Ectodermal cell (in vitro differentiated cells): ENCODE data around the gene ADCY1. TPM values are rescaled to one million over a fixed set of nuclear protein-coding genes. Genes with fewer than 3 reads are reported as not detected.
"Not testable (repeated sequence)": the region's sequence is repeated elsewhere in the genome, so short reads cannot be mapped to it uniquely, and the experiment has no call there.

ENCODE experiments used
- H3K27ac ChIP-seq: 2 replicates; pipeline ENCODE4 v1.7.0; 2013; ENCODE audit warnings: mild to moderate bottlenecking, low read depth, low read length; ENCODE audit not compliant: insufficient read depth, poor library complexity, severe bottlenecking
- H3K27me3 ChIP-seq: 2 replicates; pipeline ENCODE4 v1.7.0; 2013; ENCODE audit warnings: mild to moderate bottlenecking, low read length; ENCODE audit not compliant: insufficient read depth, control insufficient read depth, poor library complexity, severe bottlenecking
- H3K36me3 ChIP-seq: one replicate; pipeline ENCODE4 v1.7.0; 2013; ENCODE audit warnings: low read length; ENCODE audit not compliant: control insufficient read depth, insufficient read depth
- H3K4me1 ChIP-seq: one replicate; pipeline ENCODE4 v1.7.0; 2013; ENCODE audit warnings: low read length; ENCODE audit not compliant: control insufficient read depth, insufficient read depth
- H3K4me3 ChIP-seq: 2 replicates; pipeline ENCODE4 v1.7.0; 2013; ENCODE audit warnings: low read depth, low read length, control low read depth; ENCODE audit not compliant: insufficient read depth
- H3K9me3 ChIP-seq: 2 replicates; pipeline ENCODE4 v1.7.0; 2013; ENCODE audit warnings: mild to moderate bottlenecking, low read length, moderate library complexity; ENCODE audit not compliant: control insufficient read depth
- WGBS, 2 experiments: methylation state at CpG; one replicate each; pipeline ENCODE4 v1.1.7; 2013; ENCODE audit warnings: missing lambda C conversion rate in 2 of 2; 5-methylcytosine and 5-hydroxymethylcytosine counted together
- polyA plus RNA-seq, 4 experiments: library from polyadenylated mRNA; stranded (reverse); fragments of 50-300 nt; gene quantifications; one replicate each; pipeline ENCODE4 v1.2.3, GENCODE V29; 2013

The ADCY1 gene
- polyA plus RNA-seq (2013, experiment 1 of 4): 10.2 TPM
- 12.6 TPM for polyA plus RNA-seq (2013, experiment 2 of 4)
- polyA plus RNA-seq (2013, experiment 3 of 4): 9.0 TPM
- 7.9 TPM for polyA plus RNA-seq (2013, experiment 4 of 4)

DNA sequence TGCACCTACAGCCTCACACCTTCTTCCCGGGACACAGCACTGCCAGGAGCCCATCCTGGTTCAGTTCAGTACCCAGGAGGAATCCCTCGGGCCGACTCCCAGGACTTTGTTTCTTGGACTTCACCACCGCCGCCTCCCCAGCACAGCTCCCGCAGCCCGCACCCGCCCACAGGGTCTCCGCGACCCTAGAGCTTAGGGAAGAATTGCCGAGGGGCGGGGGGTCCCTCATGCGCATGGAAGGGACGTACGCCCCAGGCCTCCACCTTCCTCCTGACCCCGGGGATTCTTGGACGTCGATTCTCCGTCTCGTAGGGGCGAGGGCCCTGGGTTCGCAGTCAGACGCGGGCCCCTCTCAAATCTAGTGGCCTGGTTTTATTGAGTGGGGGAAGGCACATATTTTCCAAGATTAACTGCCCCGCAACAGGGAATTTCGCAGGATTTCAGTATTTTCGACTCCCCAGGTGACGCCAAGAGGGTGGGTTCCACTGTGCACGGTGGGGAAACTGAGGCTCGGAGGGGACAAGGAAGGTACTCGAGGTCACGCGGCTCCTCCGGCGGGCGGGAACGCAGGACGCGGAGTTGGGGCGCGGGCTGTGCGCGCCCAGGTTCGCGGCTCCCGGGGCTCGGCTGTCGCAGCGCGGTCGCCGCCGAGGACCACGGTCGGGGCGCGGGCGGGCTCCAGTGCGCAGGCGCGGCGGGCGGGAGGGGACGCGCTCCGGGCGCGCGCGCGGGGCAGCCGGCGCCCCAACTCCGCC lies at the start of gene ADCY1:
Gene ADCY1, plus strand, starts transcription at position 708 of the 755 bp plus-strand sequence. CDS start 176 bp downstream, outside the sequence.
- Histone ChIP-seq H3K36me3 (no peaks in the 10 kb centered on the region), H3K4me1 (peaks cover 19% of the 10 kb centered on the region), H3K27ac (no peak within 1 kb of the TSS), H3K4me3 (peak within 1 kb of the TSS; percentile 63), H3K9me3 (no peaks in the 10 kb centered on the region), H3K27me3 (peaks cover 43% of the 10 kb centered on the region)
- 7 to 8% methylated on average over 74 of the region's 74 CpGs for WGBS, 2 experiments

DNA sequence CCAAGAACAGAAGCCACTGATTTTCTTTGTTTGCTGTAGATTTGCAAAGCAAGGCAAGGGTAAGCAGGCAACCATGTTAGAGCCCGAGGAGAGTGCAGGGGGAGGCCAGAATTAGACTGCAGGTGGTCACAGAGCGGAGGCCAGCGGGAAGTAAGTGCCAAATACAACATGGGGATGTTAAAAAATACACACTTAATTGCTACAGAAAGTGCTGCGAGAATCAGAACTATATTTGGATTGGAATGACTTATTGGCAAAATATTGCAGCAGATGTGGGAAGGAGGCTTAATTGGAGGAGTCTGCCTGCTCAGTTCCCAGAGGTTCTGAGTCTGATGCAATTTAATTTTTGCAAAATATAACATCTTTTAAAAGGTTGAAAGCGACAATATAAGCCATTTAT lies 49.7 kb upstream of the ADCY1 start:
- WGBS, 2 experiments: 82 to 87% methylated on average over 4 to 5 of the region's 5 CpGs
- Histone ChIP-seq H3K36me3 (no peaks in the 10 kb centered on the region), H3K4me3 (no peak overlapping the region), H3K27me3 (no peaks in the 10 kb centered on the region), H3K9me3 (no peaks in the 10 kb centered on the region), H3K27ac (no peak overlapping the region), H3K4me1 (no peaks in the 10 kb centered on the region)

GRCh38 chr7:45525057-45525456 lies 49.1 kb upstream of the ADCY1 start:
- H3K4me3 ChIP-seq: no peak overlapping the region
- H3K27ac ChIP-seq: no peak overlapping the region
- no peaks in the 10 kb centered on the region for H3K4me1 ChIP-seq
- H3K36me3 ChIP-seq: no peaks in the 10 kb centered on the region
- H3K27me3 ChIP-seq: no peaks in the 10 kb centered on the region
- no peaks in the 10 kb centered on the region for H3K9me3 ChIP-seq

- WGBS, 2 experiments: 56 to 79% methylated on average over 1 to 3 of the region's 3 CpGs
Measured at GRCh38 chr7:45543473-45543872, 30.7 kb upstream of the ADCY1 start.

DNA sequence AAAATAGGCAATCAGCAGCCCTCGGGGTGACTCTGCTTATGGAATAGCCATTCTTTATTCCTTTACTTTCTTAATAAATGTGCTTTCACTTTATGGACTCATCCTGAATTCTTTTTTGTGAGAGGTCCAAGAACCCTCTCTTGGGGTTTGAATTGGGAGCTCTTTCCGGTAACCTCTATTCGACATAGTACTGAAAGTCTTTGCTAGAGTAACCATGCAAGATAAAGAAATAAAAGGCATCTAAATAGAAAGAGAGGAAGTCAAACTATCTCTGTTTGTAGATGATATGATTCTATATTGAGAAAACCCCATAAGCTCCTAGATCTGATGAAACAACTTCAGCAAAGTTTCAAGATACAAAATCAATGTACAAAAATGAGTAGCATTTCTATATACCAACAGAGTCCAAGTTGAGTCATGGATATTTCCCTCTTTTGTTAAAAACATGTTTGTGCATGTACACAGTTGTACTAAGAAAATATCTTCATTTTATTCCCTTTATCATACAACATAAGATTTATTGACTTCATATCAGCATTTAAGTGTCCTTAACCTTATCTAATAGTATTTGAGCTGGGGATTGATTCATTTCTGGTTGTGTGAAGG lies 29.0 kb upstream of the ADCY1 start:
- H3K27me3 ChIP-seq, H3K9me3 ChIP-seq, H3K4me1 ChIP-seq, H3K36me3 ChIP-seq, H3K27ac ChIP-seq, H3K4me3 ChIP-seq: not testable (repeated sequence)
- WGBS, 2 experiments: 79 to 93% methylated on average over 1 of the region's 3 CpGs

More at GRCh38 chr7:45543473-45543872, 30.7 kb upstream of the ADCY1 start:
- no peak overlapping the region for H3K4me3 ChIP-seq
- H3K27me3 ChIP-seq: no peaks in the 10 kb centered on the region
- peaks cover 2% of the 10 kb centered on the region for H3K9me3 ChIP-seq
- no peak overlapping the region for H3K27ac ChIP-seq
- H3K36me3 ChIP-seq: no peaks in the 10 kb centered on the region
- H3K4me1 ChIP-seq: no peaks in the 10 kb centered on the region

DNA sequence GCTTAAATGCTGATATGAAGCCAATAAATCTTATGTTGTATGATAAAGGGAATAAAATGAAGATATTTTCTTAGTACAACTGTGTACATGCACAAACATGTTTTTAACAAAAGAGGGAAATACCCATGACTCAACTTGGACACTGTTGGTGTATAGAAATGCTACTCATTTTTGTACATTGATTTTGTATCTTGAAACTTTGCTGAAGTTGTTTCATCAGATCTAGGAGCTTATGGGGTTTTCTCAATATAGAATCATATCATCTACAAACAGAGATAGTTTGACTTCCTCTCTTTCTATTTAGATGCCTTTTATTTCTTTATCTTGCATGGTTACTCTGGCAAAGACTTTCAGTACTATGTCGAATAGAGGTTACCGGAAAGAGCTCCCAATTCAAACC lies 25.3 kb upstream of the ADCY1 start:
- not testable (repeated sequence) for H3K9me3 ChIP-seq, H3K27me3 ChIP-seq, H3K27ac ChIP-seq, H3K4me1 ChIP-seq, H3K36me3 ChIP-seq, H3K4me3 ChIP-seq
- 100% methylated on average over 2 of the region's 2 CpGs; no CpG with 5 or more reads in 1 of the 2 experiments for WGBS, 2 experiments

DNA sequence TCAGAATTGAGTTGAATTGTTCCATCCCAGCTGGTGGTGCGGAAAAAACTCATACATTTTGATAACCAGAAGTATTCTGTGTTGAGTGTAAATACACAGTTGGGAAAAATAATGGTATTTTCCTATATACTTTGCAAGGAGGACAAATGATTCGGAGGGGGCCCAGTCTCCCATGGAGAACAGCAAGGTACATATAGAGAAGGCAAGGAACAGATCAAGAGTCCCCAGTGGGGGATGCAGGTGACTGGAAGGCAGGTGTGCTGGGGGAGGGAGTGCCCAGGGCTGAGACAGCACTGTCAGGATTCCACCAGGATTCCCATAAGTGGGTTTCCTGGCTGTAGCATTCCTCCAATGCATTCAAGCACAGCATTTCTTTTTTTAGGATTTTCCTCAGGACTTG lies 10.8 kb upstream of the ADCY1 start:
- no peaks in the 10 kb centered on the region for H3K36me3 ChIP-seq
- peaks cover 12% of the 10 kb centered on the region for H3K4me1 ChIP-seq
- H3K4me3 ChIP-seq: no peak overlapping the region
- H3K9me3 ChIP-seq: no peaks in the 10 kb centered on the region
- 91 to 96% methylated on average over 2 of the region's 2 CpGs for WGBS, 2 experiments
- no peaks in the 10 kb centered on the region for H3K27me3 ChIP-seq
- no peak overlapping the region for H3K27ac ChIP-seq

- H3K9me3 ChIP-seq: no peaks in the 10 kb centered on the region
- no peaks in the 10 kb centered on the region for H3K36me3 ChIP-seq
- H3K4me3 ChIP-seq: no peak overlapping the region
- H3K4me1 ChIP-seq: peaks cover 12% of the 10 kb centered on the region
- H3K27me3 ChIP-seq: no peaks in the 10 kb centered on the region
- no peak overlapping the region for H3K27ac ChIP-seq
- WGBS, 2 experiments: 63 to 65% methylated on average over 12 of the region's 12 CpGs
Measured at GRCh38 chr7:45563941-45564461, 10.2 kb upstream of the ADCY1 start.

DNA sequence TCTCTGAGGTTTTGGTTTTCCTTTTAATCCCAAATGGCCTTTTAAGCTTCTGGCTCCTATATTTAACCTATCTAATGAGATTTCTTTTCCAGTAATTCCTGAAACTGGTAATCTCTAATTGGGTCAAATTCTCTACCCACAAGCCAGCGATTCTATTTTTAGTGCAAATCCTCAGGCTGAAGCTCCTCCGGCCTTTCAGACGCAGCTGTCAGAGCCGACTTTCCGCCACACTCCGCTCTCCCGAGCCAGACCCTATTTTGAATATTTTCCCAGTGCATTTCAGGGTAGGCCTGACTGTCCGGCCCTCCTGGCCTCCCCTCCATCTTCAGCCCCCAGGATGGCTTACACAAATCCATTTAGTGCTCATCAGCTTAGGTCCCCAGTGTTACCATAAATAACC lies 9.7 kb upstream of the ADCY1 start:
- H3K27me3 ChIP-seq: no peaks in the 10 kb centered on the region
- WGBS, 2 experiments: 79 to 84% methylated on average over 8 of the region's 8 CpGs
- no peak overlapping the region for H3K4me3 ChIP-seq
- no peak overlapping the region for H3K27ac ChIP-seq
- peaks cover 12% of the 10 kb centered on the region for H3K4me1 ChIP-seq
- no peaks in the 10 kb centered on the region for H3K36me3 ChIP-seq
- H3K9me3 ChIP-seq: no peaks in the 10 kb centered on the region

GRCh38 chr7:45564886-45565455 lies 9.2 kb upstream of the ADCY1 start:
- 82 to 84% methylated on average over 9 of the region's 9 CpGs for WGBS, 2 experiments
- Histone ChIP-seq H3K27ac (no peak overlapping the region), H3K9me3 (no peaks in the 10 kb centered on the region), H3K4me1 (peaks cover 12% of the 10 kb centered on the region), H3K27me3 (no peaks in the 10 kb centered on the region), H3K36me3 (no peaks in the 10 kb centered on the region), H3K4me3 (no peak overlapping the region)
